ENCODE results near the gene NTM. TPM values are rescaled to one million over a fixed set of nuclear protein-coding genes. Genes with fewer than 3 reads are reported as not detected.

The NTM gene
- total RNA-seq, 1 donor from 2014 or later, result not detected

DNA sequence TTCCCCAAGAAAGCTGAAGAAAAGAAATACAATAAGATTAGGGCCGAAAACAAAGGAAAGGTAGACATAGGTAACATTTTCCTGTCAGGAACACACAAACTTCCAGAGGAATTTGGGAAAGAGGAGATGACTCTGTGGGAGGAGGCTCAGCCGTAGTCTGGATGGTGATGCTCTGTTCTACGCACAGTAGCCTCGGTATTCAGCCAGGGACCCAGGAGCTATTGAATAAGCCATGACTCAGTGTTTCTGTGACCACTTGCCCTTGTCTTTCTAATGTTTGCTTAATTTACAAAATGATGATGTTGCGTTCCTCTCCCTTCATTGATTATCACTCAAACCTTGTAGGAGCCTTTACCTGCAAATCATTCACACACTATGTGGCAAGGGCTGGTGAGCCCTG is 745.0 kb downstream of the NTM start:
- H3K9me3 Mint-ChIP-seq, result no peaks in the 10 kb centered on the region
- ATAC-seq (ENCODE audit: low read depth) (no peak), DNase-seq (no peak)
- CTCF ChIA-PET, result no interaction called here
- intact Hi-C loops (cut with micrococcal nuclease), result no loop called here
- H3K4me1 Mint-ChIP-seq, result no peaks in the 10 kb centered on the region
- H3K27me3 Mint-ChIP-seq, result no peaks in the 10 kb centered on the region
- POLR2A ChIA-PET, result no interaction called here
- no peaks in the 10 kb centered on the region for H3K36me3 Mint-ChIP-seq (ENCODE audit: low read depth)
- H3K4me3 Mint-ChIP-seq, result no peak overlapping the region
- no peak for TF ChIP-seq CTCF (IDR thresholded peaks at IDR 0.05)
- H3K27ac Mint-ChIP-seq, result no peak overlapping the region

- no peak overlapping the region for H3K4me3 Mint-ChIP-seq
- no peaks in the 10 kb centered on the region for H3K4me1 Mint-ChIP-seq
- ChIA-PET CTCF (no interaction called here), POLR2A (no interaction called here)
- H3K36me3 Mint-ChIP-seq (ENCODE audit: low read depth), result no peaks in the 10 kb centered on the region
- no peaks in the 10 kb centered on the region for H3K9me3 Mint-ChIP-seq
- no peak overlapping the region for H3K27ac Mint-ChIP-seq
- H3K27me3 Mint-ChIP-seq, result no peaks in the 10 kb centered on the region
- no peak for TF ChIP-seq CTCF (IDR thresholded peaks at IDR 0.05)
- ATAC-seq (ENCODE audit: low read depth), result no peak
- intact Hi-C loops (cut with micrococcal nuclease), result no loop called here
- no peak for DNase-seq
These were observed 746.1 kb downstream of the NTM start for GRCh38 chr11:132116516-132116915.

DNA sequence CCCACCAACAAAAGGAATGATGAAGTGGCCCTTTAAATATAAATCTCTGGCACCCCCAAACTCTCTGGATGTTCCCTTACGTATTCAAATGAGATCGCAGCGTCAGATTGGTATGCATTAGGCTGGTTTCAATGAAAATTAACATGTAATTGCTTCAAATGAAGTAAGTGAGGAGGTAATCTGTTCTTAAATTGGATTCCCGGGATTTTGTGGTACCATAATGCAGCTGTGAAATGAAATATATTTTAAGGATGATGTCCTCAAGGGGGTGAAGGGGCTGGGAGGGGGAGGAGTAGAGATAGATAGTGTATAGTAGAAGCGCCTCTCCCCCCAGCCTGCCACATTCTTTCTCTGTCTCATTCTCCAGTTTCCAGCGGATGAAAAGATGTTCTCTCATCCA is 748.2 kb downstream of the NTM start:
- no peak for TF ChIP-seq CTCF (IDR thresholded peaks at IDR 0.05)
- ATAC-seq (ENCODE audit: low read depth), result no peak

DNA sequence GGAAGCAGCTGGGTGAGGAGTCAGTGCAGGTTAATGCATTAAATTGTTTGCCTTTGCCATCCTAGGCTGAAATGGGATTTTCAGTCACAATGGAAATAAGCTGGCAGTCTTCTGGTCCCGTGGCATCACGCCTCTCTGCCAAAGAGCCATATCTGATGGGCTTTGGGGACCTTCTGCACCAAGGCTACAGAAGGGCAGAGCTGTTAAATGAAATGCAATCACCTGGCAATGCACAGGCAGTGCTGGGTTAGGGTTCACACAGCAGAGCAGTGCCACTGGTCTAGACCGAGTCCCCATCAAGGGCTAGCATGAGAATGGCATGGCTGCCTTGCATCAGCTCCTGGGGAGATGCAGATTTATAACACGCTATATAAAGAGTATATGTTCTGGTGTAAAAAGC is 749.2 kb downstream of the NTM start:
- no peak overlapping the region for H3K27ac Mint-ChIP-seq
- intact Hi-C loops (cut with micrococcal nuclease), result no loop called here
- no peaks in the 10 kb centered on the region for H3K4me1 Mint-ChIP-seq
- ATAC-seq (ENCODE audit: low read depth) (no peak), DNase-seq (no peak)
- ChIA-PET CTCF (no interaction called here), POLR2A (no interaction called here)
- H3K36me3 Mint-ChIP-seq (ENCODE audit: low read depth), result no peaks in the 10 kb centered on the region
- no peak overlapping the region for H3K4me3 Mint-ChIP-seq
- H3K27me3 Mint-ChIP-seq, result no peaks in the 10 kb centered on the region
- no peak for TF ChIP-seq CTCF (IDR thresholded peaks at IDR 0.05)
- no peaks in the 10 kb centered on the region for H3K9me3 Mint-ChIP-seq

More for the DNA sequence above, 748.2 kb downstream of the NTM start:
- no peak for DNase-seq
- Mint-ChIP-seq H3K36me3 (ENCODE audit: low read depth) (no peaks in the 10 kb centered on the region), H3K27me3 (no peaks in the 10 kb centered on the region), H3K27ac (no peak overlapping the region), H3K9me3 (no peaks in the 10 kb centered on the region), H3K4me1 (no peaks in the 10 kb centered on the region), H3K4me3 (no peak overlapping the region)
- intact Hi-C loops (cut with micrococcal nuclease), result no loop called here
- ChIA-PET POLR2A (no interaction called here), CTCF (no interaction called here)

- intact Hi-C loops (cut with micrococcal nuclease), result no loop called here
- Mint-ChIP-seq H3K36me3 (ENCODE audit: low read depth) (no peaks in the 10 kb centered on the region), H3K27me3 (no peaks in the 10 kb centered on the region), H3K27ac (no peak overlapping the region), H3K4me1 (no peaks in the 10 kb centered on the region), H3K4me3 (no peak overlapping the region), H3K9me3 (no peaks in the 10 kb centered on the region)
- ChIA-PET CTCF (no interaction called here), POLR2A (no interaction called here)
- ATAC-seq (ENCODE audit: low read depth), result no peak
- DNase-seq, result no peak
- TF ChIP-seq CTCF (IDR thresholded peaks at IDR 0.05), result no peak
These were observed 752.3 kb downstream of the NTM start for GRCh38 chr11:132122735-132123134.
